RWPE2 (cell line): ENCODE measurements around the gene PPARD.

Experiments used
- ATAC-seq: fragments of 200-7000 bp; cut with Tn5 transposase; 3 replicates; pipeline ENCODE4 v1.9.1; 2021; ENCODE audit warnings: low read depth
- DNase-seq: peaks from one replicate; pipeline ENCODE4 v3.0.0-alpha.2; 2020; ENCODE audit warnings: low spot score
- H3K27ac ChIP-seq: fragments of 450-650 bp; 2 replicates; pipeline ENCODE4 v1.5.1; 2017; ENCODE audit warnings: mild to moderate bottlenecking; ENCODE audit not compliant: poor library complexity, severe bottlenecking
- H3K27me3 ChIP-seq: fragments of 250-450 bp; sonication (Bioruptor Pico); 2 replicates; pipeline ENCODE4 v1.5.1; 2021; ENCODE audit warnings: mild to moderate bottlenecking, moderate library complexity; ENCODE audit not compliant: insufficient read depth, poor library complexity, severe bottlenecking
- H3K36me3 ChIP-seq: fragments of 250-450 bp; sonication (Bioruptor Pico); 2 replicates; pipeline ENCODE4 v1.5.1; 2020; ENCODE audit warnings: low read depth, mild to moderate bottlenecking, moderate library complexity
- H3K4me1 ChIP-seq: fragments of 250-450 bp; sonication (Bioruptor Pico); 2 replicates; pipeline ENCODE4 v1.5.1; 2021; ENCODE audit warnings: mild to moderate bottlenecking, moderate library complexity; ENCODE audit not compliant: insufficient read depth, poor library complexity, severe bottlenecking
- H3K4me3 ChIP-seq: fragments of 250-450 bp; sonication (Bioruptor Pico); 2 replicates; pipeline ENCODE4 v1.5.1; 2021; ENCODE audit warnings: mild to moderate bottlenecking, moderate library complexity; ENCODE audit not compliant: severe bottlenecking
- H3K9me3 ChIP-seq: fragments of 250-450 bp; sonication (Bioruptor Pico); 2 replicates; pipeline ENCODE4 v1.5.1; 2021; ENCODE audit warnings: mild to moderate bottlenecking, moderate library complexity; ENCODE audit not compliant: severe bottlenecking
- CTCF ChIP-seq: fragments of 450-650 bp; IDR thresholded peaks from one replicate; pipeline ENCODE4 v1.5.1; 2017; ENCODE audit warnings: mild to moderate bottlenecking, moderate library complexity; ENCODE audit not compliant: poor library complexity, severe bottlenecking

Gene PPARD

DNA sequence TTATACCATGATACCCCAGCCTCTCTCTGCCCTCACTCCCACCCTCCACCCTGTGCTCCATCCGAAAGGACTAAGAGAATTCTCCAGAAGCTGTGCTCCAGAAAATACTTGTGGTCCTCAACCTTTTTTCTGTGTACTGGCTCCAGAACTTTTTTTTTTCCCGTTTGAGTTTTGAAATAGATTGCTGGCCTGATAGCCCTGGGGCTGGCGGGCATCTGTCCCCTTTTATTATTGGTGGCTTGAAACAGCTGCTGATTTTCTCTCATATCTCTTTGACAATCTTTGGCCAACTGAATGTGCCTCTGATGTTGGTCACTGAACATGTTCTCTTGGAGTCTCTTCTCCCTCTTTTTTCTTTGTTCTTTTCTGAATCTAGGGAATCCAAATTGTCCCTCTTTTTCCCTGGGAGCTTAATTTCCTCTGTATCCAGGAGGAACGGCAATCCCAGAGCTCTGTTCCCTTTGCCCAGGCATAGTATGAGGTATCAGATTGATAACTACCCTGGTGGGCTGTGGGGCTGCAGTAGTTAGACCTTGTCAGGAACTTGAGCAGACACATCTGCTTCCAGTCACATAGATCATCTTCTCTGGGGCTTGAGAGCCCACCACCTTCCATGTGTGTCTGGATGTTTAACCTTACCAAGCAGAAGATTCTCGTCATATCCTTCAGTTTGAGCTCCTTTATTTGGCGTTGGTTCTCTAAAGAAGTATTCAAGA, 1.6 kb downstream of the PPARD start:
- no peaks in the 10 kb centered on the region for H3K27me3 ChIP-seq
- TF ChIP-seq CTCF = no peak
- peaks cover 8% of the 10 kb centered on the region for H3K4me1 ChIP-seq
- peak overlapping the region; percentile 81 for H3K4me3 ChIP-seq
- ATAC-seq = no peak
- no peak for DNase-seq
- no peaks in the 10 kb centered on the region for H3K9me3 ChIP-seq
- peaks cover 44% of the 10 kb centered on the region for H3K36me3 ChIP-seq
- H3K27ac ChIP-seq = peak overlapping the region; percentile 43

DNA sequence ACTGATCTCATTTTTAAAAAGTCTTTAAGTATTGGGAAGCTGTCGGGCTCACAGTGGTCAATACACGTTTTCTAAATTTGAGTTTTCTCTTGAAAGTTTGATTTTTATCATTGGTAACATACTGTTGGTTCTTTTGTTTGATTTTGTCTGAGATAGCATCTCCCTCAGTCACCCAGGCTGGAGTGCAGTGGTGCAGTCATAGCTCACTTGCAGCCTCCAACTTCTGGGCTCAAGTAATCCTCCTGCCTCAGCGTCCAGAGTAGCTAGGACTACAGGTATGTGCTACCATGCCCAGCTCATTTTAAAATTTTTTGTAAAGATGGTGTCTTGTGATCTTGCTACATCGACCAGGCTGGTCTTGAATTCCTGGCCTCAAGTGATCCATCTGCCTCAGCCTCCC, 9.1 kb downstream of the PPARD start:
- Histone ChIP-seq H3K4me1 (no peaks in the 10 kb centered on the region), H3K27ac (no peak overlapping the region), H3K27me3 (no peaks in the 10 kb centered on the region), H3K9me3 (no peaks in the 10 kb centered on the region), H3K4me3 (no peak overlapping the region), H3K36me3 (peaks cover 73% of the 10 kb centered on the region)
- DNase-seq (no peak), ATAC-seq (no peak)
- TF ChIP-seq CTCF = no peak

- DNase-seq (no peak), ATAC-seq (no peak)
- Histone ChIP-seq H3K4me3 (no peak overlapping the region), H3K27me3 (no peaks in the 10 kb centered on the region), H3K9me3 (no peaks in the 10 kb centered on the region), H3K27ac (no peak overlapping the region), H3K4me1 (no peaks in the 10 kb centered on the region), H3K36me3 (peaks cover 62% of the 10 kb centered on the region)
- TF ChIP-seq CTCF = no peak
Observed at GRCh38 chr6:35352735-35353134, 10.4 kb downstream of the PPARD start.

GRCh38 chr6:35354361-35355135, 12.2 kb downstream of the PPARD start:
- Histone ChIP-seq H3K27ac (no peak overlapping the region), H3K4me1 (peaks cover 5% of the 10 kb centered on the region), H3K4me3 (no peak overlapping the region), H3K36me3 (peaks cover 46% of the 10 kb centered on the region), H3K9me3 (no peaks in the 10 kb centered on the region), H3K27me3 (no peaks in the 10 kb centered on the region)
- no peak for DNase-seq
- TF ChIP-seq CTCF = no peak
- ATAC-seq = no peak

DNA sequence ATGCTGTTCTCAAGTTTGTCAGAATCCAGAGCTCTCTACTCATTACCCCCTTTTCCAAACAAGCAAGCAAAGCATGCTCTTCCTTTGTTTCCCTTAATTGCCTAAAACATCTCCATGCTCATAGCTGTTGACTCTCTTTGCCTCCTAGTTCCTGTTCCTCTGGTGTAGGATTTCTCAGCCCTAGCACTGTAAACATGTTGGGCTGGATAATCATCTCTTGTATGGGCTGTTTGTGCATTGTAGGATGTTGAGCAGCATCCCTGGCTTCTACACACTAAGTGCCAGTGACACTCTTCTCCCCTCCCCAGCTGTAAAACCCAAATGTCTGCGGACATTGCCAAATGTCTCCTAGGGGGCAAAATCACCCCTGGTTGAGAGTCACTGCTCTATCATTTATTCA, 14.0 kb downstream of the PPARD start:
- Histone ChIP-seq H3K4me3 (no peak overlapping the region), H3K27ac (no peak overlapping the region), H3K4me1 (peaks cover 14% of the 10 kb centered on the region), H3K36me3 (peaks cover 33% of the 10 kb centered on the region), H3K9me3 (no peaks in the 10 kb centered on the region), H3K27me3 (no peaks in the 10 kb centered on the region)
- TF ChIP-seq CTCF = no peak
- no peak for ATAC-seq
- DNase-seq = no peak
